ENCODE measurements around the gene NSMCE3. TPM values are rescaled to one million over a fixed set of nuclear protein-coding genes. Genes with fewer than 3 reads are reported as not detected.

Gene NSMCE3
- total RNA-seq, 1 donor from 2014 or later = 17.8 TPM

DNA sequence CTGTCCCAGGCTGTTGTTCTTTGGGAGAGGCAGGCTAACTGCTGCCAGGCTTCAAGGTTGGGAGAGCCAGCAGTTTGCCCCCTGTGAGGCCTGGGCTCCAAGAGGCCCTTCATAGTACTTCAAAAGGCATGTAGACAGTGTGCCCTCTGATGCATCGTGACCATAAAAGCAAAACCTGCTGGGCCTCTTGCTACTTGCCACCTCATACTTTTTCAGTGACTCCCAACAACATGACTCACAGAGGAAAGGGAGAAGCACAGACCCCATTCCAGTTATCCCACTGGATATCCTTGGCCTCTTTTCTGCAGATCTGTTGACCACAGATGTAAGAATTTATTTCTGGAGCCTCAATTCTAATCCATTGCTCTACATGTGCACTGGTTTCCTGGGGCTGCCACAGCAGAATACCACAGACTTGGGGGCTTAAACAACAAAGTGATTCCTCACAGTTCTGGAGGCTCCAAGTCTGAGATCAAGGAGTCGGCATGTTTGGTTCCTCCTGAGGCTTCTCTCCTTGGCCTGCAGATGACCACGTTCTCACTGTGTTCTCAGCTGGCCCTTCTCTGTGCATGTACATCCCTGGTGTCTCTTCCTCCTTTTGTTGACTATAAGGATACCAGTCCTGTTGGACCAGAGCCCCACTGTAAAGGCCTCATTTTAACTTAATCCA lies 8.9 kb upstream of the NSMCE3 start:
- H3K4me3 ChIP-seq (ENCODE audit: low read depth, low read length) = no peak overlapping the region
- TF ChIP-seq, protein P1, sequence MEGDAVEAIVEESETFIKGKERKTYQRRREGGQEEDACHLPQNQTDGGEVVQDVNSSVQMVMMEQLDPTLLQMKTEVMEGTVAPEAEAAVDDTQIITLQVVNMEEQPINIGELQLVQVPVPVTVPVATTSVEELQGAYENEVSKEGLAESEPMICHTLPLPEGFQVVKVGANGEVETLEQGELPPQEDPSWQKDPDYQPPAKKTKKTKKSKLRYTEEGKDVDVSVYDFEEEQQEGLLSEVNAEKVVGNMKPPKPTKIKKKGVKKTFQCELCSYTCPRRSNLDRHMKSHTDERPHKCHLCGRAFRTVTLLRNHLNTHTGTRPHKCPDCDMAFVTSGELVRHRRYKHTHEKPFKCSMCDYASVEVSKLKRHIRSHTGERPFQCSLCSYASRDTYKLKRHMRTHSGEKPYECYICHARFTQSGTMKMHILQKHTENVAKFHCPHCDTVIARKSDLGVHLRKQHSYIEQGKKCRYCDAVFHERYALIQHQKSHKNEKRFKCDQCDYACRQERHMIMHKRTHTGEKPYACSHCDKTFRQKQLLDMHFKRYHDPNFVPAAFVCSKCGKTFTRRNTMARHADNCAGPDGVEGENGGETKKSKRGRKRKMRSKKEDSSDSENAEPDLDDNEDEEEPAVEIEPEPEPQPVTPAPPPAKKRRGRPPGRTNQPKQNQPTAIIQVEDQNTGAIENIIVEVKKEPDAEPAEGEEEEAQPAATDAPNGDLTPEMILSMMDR (IDR thresholded peaks at IDR 0.05; ENCODE audit: insufficient read depth, low read length, poor library complexity, severe bottlenecking) = no peak
- H3K36me3 ChIP-seq (ENCODE audit: control insufficient read depth, insufficient read depth, low read length) = no peaks in the 10 kb centered on the region
- H3K27me3 ChIP-seq (ENCODE audit: control insufficient read depth, insufficient read depth, low read length) = no peaks in the 10 kb centered on the region
- DNase-seq (ENCODE audit: low read depth) = peak; percentile 89

DNA sequence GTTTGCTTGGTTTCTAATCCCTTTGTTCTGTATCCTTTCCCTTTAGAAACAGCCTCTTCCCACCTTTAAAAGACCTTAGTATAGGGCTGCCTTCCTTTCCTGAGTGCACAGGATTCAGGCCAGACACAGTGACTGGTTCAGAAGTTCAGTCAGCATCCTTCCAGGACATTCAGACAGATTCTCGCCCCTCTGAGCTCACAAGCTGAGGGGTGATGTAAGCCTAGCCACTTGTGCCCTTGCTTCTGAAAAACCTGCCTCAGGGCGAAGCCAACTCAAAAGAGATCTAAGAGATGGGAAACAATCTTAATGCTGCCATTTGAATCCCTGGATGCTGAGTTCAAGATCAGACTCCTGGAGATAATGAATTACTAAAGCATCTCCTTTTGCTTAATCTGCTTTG lies 6.7 kb upstream of the NSMCE3 start:
- no peak overlapping the region for H3K4me3 ChIP-seq (ENCODE audit: low read depth, low read length)
- H3K27me3 ChIP-seq (ENCODE audit: control insufficient read depth, insufficient read depth, low read length) = no peaks in the 10 kb centered on the region
- DNase-seq (ENCODE audit: low read depth) = no peak
- no peaks in the 10 kb centered on the region for H3K36me3 ChIP-seq (ENCODE audit: control insufficient read depth, insufficient read depth, low read length)
- TF ChIP-seq, protein P1 (IDR thresholded peaks at IDR 0.05; ENCODE audit: insufficient read depth, low read length, poor library complexity, severe bottlenecking) = no peak

DNA sequence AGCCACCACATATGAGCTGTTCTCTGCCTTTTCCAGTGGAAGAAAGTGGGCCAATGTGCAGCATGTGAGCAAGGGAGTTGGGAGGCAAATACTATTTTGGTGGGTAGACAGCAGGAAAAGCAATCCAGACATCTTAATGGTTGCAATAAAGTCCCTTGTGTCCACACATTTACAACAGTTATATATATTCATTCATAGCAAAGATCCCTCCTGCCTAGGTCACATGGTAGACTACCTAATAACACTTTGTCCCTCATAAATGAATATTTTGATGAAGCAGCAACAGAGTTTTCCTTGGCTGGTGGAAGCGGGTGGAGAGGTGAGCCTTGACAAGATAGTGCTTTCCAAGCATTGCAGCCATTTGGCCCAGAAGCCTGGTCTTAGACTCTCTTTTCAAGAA lies 6.2 kb upstream of the NSMCE3 start:
- H3K27me3 ChIP-seq (ENCODE audit: control insufficient read depth, insufficient read depth, low read length) = no peaks in the 10 kb centered on the region
- no peak for DNase-seq (ENCODE audit: low read depth)
- H3K4me3 ChIP-seq (ENCODE audit: low read depth, low read length) = no peak overlapping the region
- H3K36me3 ChIP-seq (ENCODE audit: control insufficient read depth, insufficient read depth, low read length) = no peaks in the 10 kb centered on the region
- TF ChIP-seq, protein P1 (IDR thresholded peaks at IDR 0.05; ENCODE audit: insufficient read depth, low read length, poor library complexity, severe bottlenecking) = no peak

DNA sequence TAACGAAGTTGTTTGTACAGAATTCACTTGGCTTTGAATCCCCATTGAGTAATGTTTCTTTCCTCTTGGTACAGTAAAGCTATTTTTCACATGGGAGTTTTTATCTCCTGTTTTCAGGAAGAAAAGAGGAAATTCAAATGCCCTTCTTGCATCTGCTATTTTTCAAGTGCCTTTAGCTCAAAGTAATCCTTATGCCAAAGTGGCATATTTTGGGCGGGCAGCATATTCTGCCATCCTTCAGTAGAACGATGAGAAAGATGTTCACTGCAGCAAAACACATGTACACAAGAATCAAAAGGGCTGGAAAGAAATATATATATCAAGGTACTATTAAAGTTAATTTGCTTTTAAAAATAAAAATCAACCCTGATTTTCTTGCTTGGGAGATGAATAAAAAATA lies 5.3 kb upstream of the NSMCE3 start:
- DNase-seq (ENCODE audit: low read depth) = no peak
- H3K4me3 ChIP-seq (ENCODE audit: low read depth, low read length) = no peak overlapping the region
- H3K27me3 ChIP-seq (ENCODE audit: control insufficient read depth, insufficient read depth, low read length) = no peaks in the 10 kb centered on the region
- TF ChIP-seq, protein P1 (IDR thresholded peaks at IDR 0.05; ENCODE audit: insufficient read depth, low read length, poor library complexity, severe bottlenecking) = no peak
- H3K36me3 ChIP-seq (ENCODE audit: control insufficient read depth, insufficient read depth, low read length) = no peaks in the 10 kb centered on the region

DNA sequence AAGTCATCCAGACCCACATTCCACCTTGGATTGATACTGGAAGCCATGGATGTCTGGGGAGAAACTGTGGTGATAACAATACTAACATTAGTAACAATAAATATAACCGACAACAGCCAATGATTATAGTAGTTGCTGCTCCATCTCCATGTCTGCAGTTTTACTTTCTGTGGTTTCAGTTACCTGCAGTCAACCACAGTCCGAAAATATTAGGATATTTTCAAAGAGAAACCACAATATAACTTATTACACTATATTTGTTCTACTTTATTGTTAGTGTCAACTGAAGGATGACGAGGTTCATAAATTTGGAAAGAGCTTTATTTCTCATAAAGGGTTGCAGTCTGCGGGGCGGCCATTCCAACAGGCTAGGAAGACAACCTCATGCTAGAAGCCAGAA lies 2.6 kb upstream of the NSMCE3 start:
- Histone ChIP-seq H3K27me3 (ENCODE audit: control insufficient read depth, insufficient read depth, low read length) (no peaks in the 10 kb centered on the region), H3K36me3 (ENCODE audit: control insufficient read depth, insufficient read depth, low read length) (no peaks in the 10 kb centered on the region), H3K4me3 (ENCODE audit: low read depth, low read length) (no peak overlapping the region)
- TF ChIP-seq, protein P1 (IDR thresholded peaks at IDR 0.05; ENCODE audit: insufficient read depth, low read length, poor library complexity, severe bottlenecking) = no peak
- no peak for DNase-seq (ENCODE audit: low read depth)

DNA sequence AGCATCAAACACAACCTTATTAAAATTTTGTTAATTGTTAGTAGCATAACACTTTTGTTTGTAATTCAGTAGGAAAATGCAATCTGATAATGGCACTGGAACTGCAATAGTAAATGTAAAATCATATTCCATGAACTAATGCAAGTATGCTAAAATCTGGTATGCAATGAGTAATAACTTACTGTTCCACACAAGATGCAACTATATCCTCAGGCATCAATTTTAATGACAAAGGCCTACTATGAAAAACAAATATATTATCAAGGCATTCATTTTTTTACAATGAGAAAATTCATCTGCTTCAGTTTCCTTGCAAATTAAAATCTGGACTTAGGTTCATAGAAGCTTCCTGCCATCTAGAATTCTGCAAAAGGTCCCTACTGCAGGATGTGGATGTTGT lies 1.4 kb upstream of the NSMCE3 start:
- H3K36me3 ChIP-seq (ENCODE audit: control insufficient read depth, insufficient read depth, low read length) = no peaks in the 10 kb centered on the region
- H3K4me3 ChIP-seq (ENCODE audit: low read depth, low read length) = no peak overlapping the region
- no peak for DNase-seq (ENCODE audit: low read depth)
- TF ChIP-seq, protein P1 (IDR thresholded peaks at IDR 0.05; ENCODE audit: insufficient read depth, low read length, poor library complexity, severe bottlenecking) = no peak
- H3K27me3 ChIP-seq (ENCODE audit: control insufficient read depth, insufficient read depth, low read length) = no peaks in the 10 kb centered on the region

Measured in kidney epithelial cell (primary cell).